Glutamatergic neuron (in vitro differentiated cells): Measurements from ENCODE around the gene LRRC2. TPM values are rescaled to one million over a fixed set of nuclear protein-coding genes. Genes with fewer than 3 reads are reported as not detected.
"Not testable (repeated sequence)": the region's sequence is repeated elsewhere in the genome, so short reads cannot be mapped to it uniquely, and the experiment has no call there.

Source experiments
- DNase-seq: peaks from one replicate; pipeline ENCODE4 v3.0.0; 2022
- H3K27ac Mint-ChIP-seq: one replicate; pipeline ENCODE4 v1.8.0; 2020; ENCODE audit warnings: mild to moderate bottlenecking, mixed read lengths, inconsistent platforms; ENCODE audit not compliant: unreplicated experiment
- H3K27me3 Mint-ChIP-seq: one replicate; pipeline ENCODE4 v1.8.0; 2020; ENCODE audit warnings: mild to moderate bottlenecking, moderate library complexity, mixed read lengths, inconsistent platforms; ENCODE audit not compliant: unreplicated experiment
- H3K36me3 Mint-ChIP-seq: one replicate; pipeline ENCODE4 v1.8.0; 2020; ENCODE audit warnings: mild to moderate bottlenecking, mixed read lengths, inconsistent platforms; ENCODE audit not compliant: unreplicated experiment
- H3K4me1 Mint-ChIP-seq: one replicate; pipeline ENCODE4 v1.8.0; 2020; ENCODE audit warnings: mild to moderate bottlenecking, low read depth, mixed read lengths, inconsistent platforms; ENCODE audit not compliant: unreplicated experiment
- H3K4me3 Mint-ChIP-seq: one replicate; pipeline ENCODE4 v1.8.0; 2020; ENCODE audit warnings: mild to moderate bottlenecking, mixed read lengths, inconsistent platforms; ENCODE audit not compliant: unreplicated experiment
- H3K9me3 Mint-ChIP-seq: one replicate; pipeline ENCODE4 v1.8.0; 2020; ENCODE audit warnings: mild to moderate bottlenecking, moderate library complexity, mixed read lengths, inconsistent platforms; ENCODE audit not compliant: unreplicated experiment
- CTCF ChIP-seq: fragments of 200-600 bp; sonication (generic); IDR thresholded peaks from one replicate; pipeline ENCODE4 v1.5.0; 2021; ENCODE audit not compliant: partially characterized antibody, unreplicated experiment
- total RNA-seq: library from RNA; stranded (reverse); fragmentation: NEBNext Ultra II Directional; extraction: Animal tissue kit (Norgen Biotek cat#: 25700); gene quantifications from one replicate; pipeline ENCODE4 v1.2.1, GENCODE V29; 2021; ENCODE audit not compliant: unreplicated experiment

The LRRC2 gene
- total RNA-seq, 1 donor from 2014 or later, result not detected

- Mint-ChIP-seq H3K4me1 (peaks cover 2% of the 10 kb centered on the region), H3K36me3 (no peaks in the 10 kb centered on the region), H3K27ac (no peak overlapping the region), H3K4me3 (no peak overlapping the region), H3K27me3 (peaks cover 6% of the 10 kb centered on the region), H3K9me3 (peaks cover 1% of the 10 kb centered on the region)
- no peak for DNase-seq
- TF ChIP-seq CTCF, result no peak
Observed at GRCh38 chr3:46580675-46581074, 14.6 kb upstream of the LRRC2 start.

DNA sequence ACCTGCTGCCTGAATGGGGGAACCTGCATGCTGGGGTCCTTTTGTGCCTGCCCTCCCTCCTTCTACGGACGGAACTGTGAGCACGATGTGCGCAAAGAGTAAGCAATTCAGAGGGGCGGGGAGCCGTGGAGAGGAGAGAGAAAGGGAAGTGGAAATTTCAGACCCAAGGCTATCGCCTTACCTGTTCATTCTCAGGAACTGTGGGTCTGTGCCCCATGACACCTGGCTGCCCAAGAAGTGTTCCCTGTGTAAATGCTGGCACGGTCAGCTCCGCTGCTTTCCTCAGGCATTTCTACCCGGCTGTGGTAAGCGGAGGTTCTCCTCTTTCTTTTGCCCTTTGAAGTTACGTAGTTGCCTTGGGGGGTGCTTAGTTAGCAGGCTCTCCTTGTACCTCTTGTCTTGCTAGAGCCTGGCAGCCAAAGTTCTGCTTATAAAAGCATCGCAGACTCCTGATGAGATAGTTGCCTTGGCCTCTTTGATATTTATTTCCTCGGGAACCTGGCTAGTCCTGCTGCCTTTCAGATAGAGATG lies 13.7 kb upstream of the LRRC2 start:
- H3K4me1 Mint-ChIP-seq, result peaks cover 2% of the 10 kb centered on the region
- H3K4me3 Mint-ChIP-seq, result no peak overlapping the region

GRCh38 chr3:46578973-46579755 lies 13.1 kb upstream of the LRRC2 start:
- Mint-ChIP-seq H3K27ac (no peak overlapping the region), H3K4me1 (peaks cover 2% of the 10 kb centered on the region), H3K9me3 (peaks cover 1% of the 10 kb centered on the region), H3K27me3 (peaks cover 9% of the 10 kb centered on the region), H3K4me3 (no peak overlapping the region), H3K36me3 (no peaks in the 10 kb centered on the region)
- no peak for DNase-seq
- no peak for TF ChIP-seq CTCF

More for the DNA sequence above, 13.7 kb upstream of the LRRC2 start:
- Mint-ChIP-seq H3K9me3 (peaks cover 1% of the 10 kb centered on the region), H3K36me3 (no peaks in the 10 kb centered on the region), H3K27ac (no peak overlapping the region), H3K27me3 (peaks cover 7% of the 10 kb centered on the region)
- no peak for DNase-seq
- no peak for TF ChIP-seq CTCF

- not testable (repeated sequence) for H3K4me1 Mint-ChIP-seq, H3K36me3 Mint-ChIP-seq, DNase-seq, H3K27ac Mint-ChIP-seq, H3K9me3 Mint-ChIP-seq
- H3K27me3 Mint-ChIP-seq, result peaks cover 12% of the 10 kb centered on the region
- peak overlapping the region; percentile 38 for H3K4me3 Mint-ChIP-seq
Observed at GRCh38 chr3:46577580-46578249, 11.6 kb upstream of the LRRC2 start.

DNA sequence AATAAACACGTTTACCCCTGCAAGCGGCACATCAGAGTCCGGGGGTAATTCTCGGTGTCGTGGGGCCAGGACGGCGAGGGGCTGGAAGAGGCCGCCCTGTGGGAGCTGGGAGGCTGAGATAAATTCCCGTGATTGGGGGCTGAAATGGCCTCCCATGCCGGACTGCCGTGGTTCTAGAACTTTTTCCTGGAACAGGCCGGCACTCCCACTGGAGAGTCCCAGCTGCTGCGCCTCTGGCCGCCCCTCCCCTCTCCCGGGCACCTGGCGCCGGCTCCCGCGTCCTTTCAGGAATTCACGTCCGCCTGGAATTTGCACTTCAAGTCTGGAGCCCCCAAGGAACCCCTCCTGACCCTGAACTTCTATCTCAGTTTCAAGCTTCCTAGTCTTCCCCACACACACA lies 10.8 kb upstream of the LRRC2 start:
- no peak for DNase-seq
- no peak for TF ChIP-seq CTCF
- Mint-ChIP-seq H3K36me3 (no peaks in the 10 kb centered on the region), H3K4me1 (peaks cover 2% of the 10 kb centered on the region), H3K27ac (no peak overlapping the region), H3K4me3 (peak overlapping the region; percentile 71), H3K9me3 (no peaks in the 10 kb centered on the region), H3K27me3 (peaks cover 12% of the 10 kb centered on the region)
